IMR-90 (cell line): ENCODE results near the gene PRKCG. TPM values are rescaled to one million over a fixed set of nuclear protein-coding genes. Genes with fewer than 3 reads are reported as not detected.

ENCODE experiments used
- ATAC-seq: fragments of 200-7000 bp; cut with Tn5 transposase; 2 replicates; pipeline ENCODE4 v1.9.1; 2020; ENCODE audit warnings: low read depth, mild to moderate bottlenecking, moderate library complexity
- BruUV-seq: library from RNA; stranded (reverse); fragments of 400-500 nt; replicated peaks from 2 replicates; lab custom pipeline; 2021; lab: Mats Ljungman, UMichigan
- CTCF ChIA-PET: fragments of 300-600 bp; formaldehyde crosslinking; extraction: SDS; loops from one replicate; lab custom pipeline; 2021; ENCODE audit warnings: antibody characterized with exemption; lab: Yijun Ruan, JAX
- POLR2A ChIA-PET: fragments of 300-600 bp; sonication (Branson Sonifier 250); formaldehyde crosslinking; loops from one replicate; lab custom pipeline; 2022; ENCODE audit warnings: antibody characterized with exemption; ENCODE audit not compliant: unreplicated experiment; lab: Charles Lee
- DNase-seq: peaks from one replicate; pipeline ENCODE4 v3.0.0; 2013
- H2AFZ ChIP-seq: replicated peaks from 2 replicates; pipeline ENCODE3; 2013; ENCODE audit warnings: low read length, mild to moderate bottlenecking; ENCODE audit not compliant: poor library complexity
- H2AK5ac ChIP-seq: 2 replicates; pipeline ENCODE4 v1.6.1; 2013; ENCODE audit warnings: low read depth, low read length, inconsistent platforms
- H2AK9ac ChIP-seq: replicated peaks from 2 replicates; pipeline ENCODE3; 2013; ENCODE audit warnings: mild to moderate bottlenecking, low read depth, low read length, moderate library complexity; ENCODE audit not compliant: poor library complexity
- H2BK120ac ChIP-seq: 2 replicates; pipeline ENCODE4 v1.6.1; 2013; ENCODE audit warnings: low read depth, low read length, inconsistent platforms
- H2BK15ac ChIP-seq: 3 replicates; pipeline ENCODE4 v1.6.1; 2013; ENCODE audit warnings: low read depth, low read length, inconsistent platforms
- H2BK20ac ChIP-seq: 2 replicates; pipeline ENCODE4 v1.6.1; 2013; ENCODE audit warnings: low read depth, mild to moderate bottlenecking, inconsistent platforms, low read length, moderate library complexity
- H2BK5ac ChIP-seq: 2 replicates; pipeline ENCODE4 v1.6.1; 2013; ENCODE audit warnings: mild to moderate bottlenecking, low read depth, low read length, inconsistent platforms; ENCODE audit not compliant: poor library complexity, severe bottlenecking
- H3K14ac ChIP-seq: replicated peaks from 2 replicates; pipeline ENCODE4 v1.6.1; 2013; ENCODE audit warnings: low read depth, low read length, inconsistent platforms
- H3K18ac ChIP-seq: 2 replicates; pipeline ENCODE4 v1.6.1; 2013; ENCODE audit warnings: low read depth, low read length, control low read depth
- H3K23ac ChIP-seq: 2 replicates; pipeline ENCODE4 v1.6.1; 2013; ENCODE audit warnings: low read depth, low read length, inconsistent platforms
- H3K27ac ChIP-seq: 2 replicates; pipeline ENCODE4 v1.5.1; 2013; ENCODE audit warnings: mild to moderate bottlenecking, control low read depth, low read length; ENCODE audit not compliant: insufficient read depth
- H3K27me3 ChIP-seq: 2 replicates; pipeline ENCODE4 v1.6.1; 2013; ENCODE audit warnings: low read length; ENCODE audit not compliant: control insufficient read depth, insufficient read depth
- H3K36me3 ChIP-seq: 2 replicates; pipeline ENCODE4 v1.6.1; 2013; ENCODE audit warnings: low read length, mixed read lengths; ENCODE audit not compliant: control insufficient read depth, insufficient read depth
- H3K4ac ChIP-seq: 2 replicates; pipeline ENCODE4 v1.6.1; 2013; ENCODE audit warnings: low read depth, low read length, inconsistent platforms
- H3K4me1 ChIP-seq: 2 replicates; pipeline ENCODE4 v1.6.1; 2013; ENCODE audit warnings: low read length, mixed read lengths; ENCODE audit not compliant: control insufficient read depth, insufficient read depth
- H3K4me2 ChIP-seq: 2 replicates; pipeline ENCODE4 v1.6.1; 2013; ENCODE audit warnings: low read depth, mild to moderate bottlenecking, control low read depth, low read length, moderate library complexity
- H3K4me3 ChIP-seq: 2 replicates; pipeline ENCODE4 v1.5.1; 2013; ENCODE audit warnings: low read depth, mild to moderate bottlenecking, control low read depth, low read length, moderate library complexity; ENCODE audit not compliant: insufficient read depth
- H3K56ac ChIP-seq: 2 replicates; pipeline ENCODE4 v1.6.1; 2013; ENCODE audit warnings: low read length, inconsistent platforms; ENCODE audit not compliant: insufficient read depth; ENCODE audit errors: extremely low read depth
- H3K79me1 ChIP-seq, 2 experiments: 2 replicates each; pipeline ENCODE4 v1.6.1; 2013; ENCODE audit warnings: low read length in 2 of 2, inconsistent platforms in 1 of 2, low read depth in 1 of 2
- H3K9ac ChIP-seq: 2 replicates; pipeline ENCODE4 v1.6.1; 2013; ENCODE audit warnings: low read depth, low read length, control low read depth
- H3K9me1 ChIP-seq: 2 replicates; pipeline ENCODE4 v1.6.1; 2013; ENCODE audit warnings: low read length, inconsistent platforms; ENCODE audit not compliant: insufficient read depth
- H3K9me3 ChIP-seq: 2 replicates; pipeline ENCODE4 v1.6.1; 2013; ENCODE audit warnings: low read length; ENCODE audit not compliant: control insufficient read depth, insufficient read depth
- H4K20me1 ChIP-seq: 2 replicates; pipeline ENCODE4 v1.6.1; 2013; ENCODE audit warnings: low read length, inconsistent platforms; ENCODE audit not compliant: insufficient read depth
- H4K5ac ChIP-seq: 2 replicates; pipeline ENCODE4 v1.6.1; 2013; ENCODE audit warnings: mild to moderate bottlenecking, low read depth, low read length, control low read depth
- H4K8ac ChIP-seq, 2 experiments: 2 replicates each; pipeline ENCODE4 v1.6.1; 2013; ENCODE audit warnings: low read depth in 2 of 2, low read length in 2 of 2, control low read depth in 1 of 2, inconsistent platforms in 1 of 2
- H4K91ac ChIP-seq: 2 replicates; pipeline ENCODE4 v1.6.1; 2013; ENCODE audit warnings: low read depth, low read length, inconsistent platforms; ENCODE audit not compliant: insufficient read depth
- BHLHE40 ChIP-seq: fragments of 150-350 bp; IDR thresholded peaks from 2 replicates; pipeline ENCODE4 v1.6.1; 2016; ENCODE audit warnings: mild to moderate bottlenecking, low read depth, low read length
- CEBPB ChIP-seq: IDR thresholded peaks from 2 replicates; pipeline ENCODE4 v1.6.1; 2012; ENCODE audit warnings: low read depth, low read length, improper control_type of control experiment
- CHD1 ChIP-seq: IDR thresholded peaks from 2 replicates; pipeline ENCODE4 v1.6.1; 2012; ENCODE audit warnings: low read depth, low read length, improper control_type of control experiment
- FOS ChIP-seq: fragments of 150-350 bp; IDR thresholded peaks from 2 replicates; pipeline ENCODE4 v1.6.1; 2016; ENCODE audit warnings: low read depth, low read length
- MAFK ChIP-seq: IDR thresholded peaks from 2 replicates; pipeline ENCODE4 v1.6.1; 2012; ENCODE audit warnings: low read depth, low read length, improper control_type of control experiment
- MAZ ChIP-seq: IDR thresholded peaks from 2 replicates; pipeline ENCODE4 v1.6.1; 2012; ENCODE audit warnings: low read depth, mild to moderate bottlenecking, low read length, improper control_type of control experiment, moderate library complexity, borderline replicate concordance
- MXI1 ChIP-seq: IDR thresholded peaks from 2 replicates; pipeline ENCODE4 v1.6.1; 2012; ENCODE audit warnings: low read depth, mild to moderate bottlenecking, low read length, moderate library complexity, borderline replicate concordance
- NFE2L2 ChIP-seq: fragments of 150-350 bp; IDR thresholded peaks from 2 replicates; pipeline ENCODE4 v1.6.1; 2016; ENCODE audit warnings: low read depth, mild to moderate bottlenecking, low read length
- POLR2A ChIP-seq: IDR thresholded peaks from 2 replicates; pipeline ENCODE4 v1.6.1; 2012; ENCODE audit warnings: mild to moderate bottlenecking, low read depth, low read length
- RAD21 ChIP-seq: IDR thresholded peaks from 2 replicates; pipeline ENCODE4 v1.6.1; 2012; ENCODE audit warnings: low read length, improper control_type of control experiment
- RCOR1 ChIP-seq: IDR thresholded peaks from 2 replicates; pipeline ENCODE4 v1.6.1; 2012; ENCODE audit warnings: mild to moderate bottlenecking, low read length, improper control_type of control experiment; ENCODE audit not compliant: insufficient replicate concordance
- RFX5 ChIP-seq: IDR thresholded peaks from 2 replicates; pipeline ENCODE4 v1.8.0; 2012; ENCODE audit warnings: low read depth, mild to moderate bottlenecking, low read length, moderate library complexity
- SMC3 ChIP-seq: fragments of 150-350 bp; IDR thresholded peaks from 2 replicates; pipeline ENCODE4 v1.6.1; 2016; ENCODE audit warnings: low read depth, mild to moderate bottlenecking, antibody characterized with exemption, low read length, moderate library complexity
- WGBS, 2 experiments: methylation state at CpG; one replicate each; pipeline versions ENCODE4 v1.1.5 to v1.1.7; 2013; ENCODE audit warnings: missing lambda C conversion rate in 2 of 2; ENCODE audit not compliant: insufficient read length in 1 of 2; ENCODE audit errors: extremely low coverage in 2 of 2; 5-methylcytosine and 5-hydroxymethylcytosine counted together
- dilution Hi-C: fragments of 300-500 bp; cut with HindIII; formaldehyde crosslinking; loops from one replicate; pipeline ENCODE4 v1.14.3; 2018; ENCODE audit warnings: low sequenced_read_pairs; ENCODE audit not compliant: unreplicated experiment
- in situ Hi-C: fragments of 300-500 bp; cut with MboI; formaldehyde crosslinking; loops from 3 replicates; pipeline ENCODE4 v1.14.3; 2019; ENCODE audit warnings: low sequenced_read_pairs, inconsistent platforms, mixed read lengths
- intact Hi-C: fragments of 100-400 bp; cut with micrococcal nuclease; formaldehyde crosslinking; loops from 2 replicates; pipeline ENCODE4 v1.10.0; 2022
- polyA plus RNA-seq, 3 experiments: library from polyadenylated mRNA; depleted of rRNA; stranded (reverse); fragments of >200 nt; gene quantifications; 2 replicates each; pipeline ENCODE4 v1.2.3, GENCODE V29; 2012; ENCODE audit warnings: low replicate concordance in 1 of 3
- total RNA-seq: library from RNA; depleted of rRNA; stranded (reverse); fragments of >200 nt; gene quantifications from 2 replicates; pipeline ENCODE4 v1.2.3, GENCODE V29; 2012
- TF ChIP-seq, protein P1 (sequence below): conservative IDR thresholded peaks from 2 replicates; pipeline ENCODE4 v1.5.1; 2012; ENCODE audit warnings: mild to moderate bottlenecking, low read depth, low read length, improper control_type of control experiment
- TF ChIP-seq, protein P2 (sequence below): fragments of 150-350 bp; IDR thresholded peaks from 2 replicates; pipeline ENCODE4 v1.6.1; 2016; ENCODE audit warnings: low read depth, mild to moderate bottlenecking, low read length, moderate library complexity, borderline replicate concordance
- TF ChIP-seq, protein P3 (sequence below): fragments of 150-350 bp; IDR thresholded peaks from 2 replicates; pipeline ENCODE4 v1.6.1; 2017; ENCODE audit warnings: mild to moderate bottlenecking, antibody characterized with exemption, low read length, low read depth

The PRKCG gene
- total and polyA plus RNA-seq, 2 of the 4 experiments (the other 2 are of a cell fraction) = not detected

DNA sequence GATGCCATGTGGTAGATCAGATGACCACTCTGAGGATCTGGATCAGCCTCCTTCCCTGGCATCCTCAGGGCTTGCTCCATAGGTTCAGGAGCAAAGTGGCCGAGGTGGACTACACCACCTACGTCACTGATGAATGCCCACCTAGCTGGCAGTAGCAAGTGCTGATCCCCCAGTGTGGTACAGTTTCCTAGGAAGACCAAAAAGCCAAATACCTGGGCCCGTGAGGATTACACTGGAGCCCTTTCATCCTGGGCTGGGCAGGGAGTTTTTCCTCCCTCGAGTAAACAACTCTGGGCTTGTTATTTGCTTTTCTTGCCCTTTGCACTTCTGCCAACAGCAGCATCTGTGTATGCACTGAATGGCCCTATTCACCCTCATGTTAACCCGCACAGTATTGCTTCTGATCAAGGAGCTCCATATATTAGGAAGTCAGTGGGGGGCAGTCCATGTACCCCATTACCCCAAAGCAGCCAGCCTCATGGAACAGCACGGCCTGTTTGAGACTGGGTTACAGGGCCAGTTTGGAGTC, 17.6 kb upstream of the PRKCG start:
- intact Hi-C loops = loop anchor here (10.0 kb wide), 1 partner anchor 240 kb away; the partner anchor contains the start of genes NDUFA3 and OSCAR
- CTCF ChIA-PET = no interaction called here
- H3K14ac ChIP-seq = no peak overlapping the region

More for the DNA sequence above, 17.6 kb upstream of the PRKCG start:
- no peaks in the 10 kb centered on the region for H3K9me3 ChIP-seq
- no peak overlapping the region for H2BK15ac ChIP-seq
- DNase-seq (no peak), ATAC-seq (no peak)
- H3K36me3 ChIP-seq = no peaks in the 10 kb centered on the region
- no peaks in the 10 kb centered on the region for H4K20me1 ChIP-seq
- H2BK5ac ChIP-seq = no peak overlapping the region
- H3K18ac ChIP-seq = no peak overlapping the region
- no peak overlapping the region for H3K23ac ChIP-seq
- H2BK20ac ChIP-seq = no peak overlapping the region
- BruUV-seq = no TSS peak
- no peak overlapping the region for H3K4ac ChIP-seq
- H3K56ac ChIP-seq = no peak overlapping the region
- H3K27ac ChIP-seq = no peak overlapping the region
- no peak overlapping the region for H3K4me2 ChIP-seq
- TF ChIP-seq RCOR1 (no peak), FOS (no peak), CHD1 (no peak), CEBPB (no peak), RFX5 (no peak), NFE2L2 (no peak), BHLHE40 (no peak), MAZ (no peak), MXI1 (no peak), RAD21 (no peak), SMC3 (no peak), POLR2A (no peak), MAFK (no peak)
- TF ChIP-seq, protein P1, sequence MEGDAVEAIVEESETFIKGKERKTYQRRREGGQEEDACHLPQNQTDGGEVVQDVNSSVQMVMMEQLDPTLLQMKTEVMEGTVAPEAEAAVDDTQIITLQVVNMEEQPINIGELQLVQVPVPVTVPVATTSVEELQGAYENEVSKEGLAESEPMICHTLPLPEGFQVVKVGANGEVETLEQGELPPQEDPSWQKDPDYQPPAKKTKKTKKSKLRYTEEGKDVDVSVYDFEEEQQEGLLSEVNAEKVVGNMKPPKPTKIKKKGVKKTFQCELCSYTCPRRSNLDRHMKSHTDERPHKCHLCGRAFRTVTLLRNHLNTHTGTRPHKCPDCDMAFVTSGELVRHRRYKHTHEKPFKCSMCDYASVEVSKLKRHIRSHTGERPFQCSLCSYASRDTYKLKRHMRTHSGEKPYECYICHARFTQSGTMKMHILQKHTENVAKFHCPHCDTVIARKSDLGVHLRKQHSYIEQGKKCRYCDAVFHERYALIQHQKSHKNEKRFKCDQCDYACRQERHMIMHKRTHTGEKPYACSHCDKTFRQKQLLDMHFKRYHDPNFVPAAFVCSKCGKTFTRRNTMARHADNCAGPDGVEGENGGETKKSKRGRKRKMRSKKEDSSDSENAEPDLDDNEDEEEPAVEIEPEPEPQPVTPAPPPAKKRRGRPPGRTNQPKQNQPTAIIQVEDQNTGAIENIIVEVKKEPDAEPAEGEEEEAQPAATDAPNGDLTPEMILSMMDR = no peak
- TF ChIP-seq, protein P2, sequence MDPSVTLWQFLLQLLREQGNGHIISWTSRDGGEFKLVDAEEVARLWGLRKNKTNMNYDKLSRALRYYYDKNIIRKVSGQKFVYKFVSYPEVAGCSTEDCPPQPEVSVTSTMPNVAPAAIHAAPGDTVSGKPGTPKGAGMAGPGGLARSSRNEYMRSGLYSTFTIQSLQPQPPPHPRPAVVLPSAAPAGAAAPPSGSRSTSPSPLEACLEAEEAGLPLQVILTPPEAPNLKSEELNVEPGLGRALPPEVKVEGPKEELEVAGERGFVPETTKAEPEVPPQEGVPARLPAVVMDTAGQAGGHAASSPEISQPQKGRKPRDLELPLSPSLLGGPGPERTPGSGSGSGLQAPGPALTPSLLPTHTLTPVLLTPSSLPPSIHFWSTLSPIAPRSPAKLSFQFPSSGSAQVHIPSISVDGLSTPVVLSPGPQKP = no peak
- TF ChIP-seq, protein P3, sequence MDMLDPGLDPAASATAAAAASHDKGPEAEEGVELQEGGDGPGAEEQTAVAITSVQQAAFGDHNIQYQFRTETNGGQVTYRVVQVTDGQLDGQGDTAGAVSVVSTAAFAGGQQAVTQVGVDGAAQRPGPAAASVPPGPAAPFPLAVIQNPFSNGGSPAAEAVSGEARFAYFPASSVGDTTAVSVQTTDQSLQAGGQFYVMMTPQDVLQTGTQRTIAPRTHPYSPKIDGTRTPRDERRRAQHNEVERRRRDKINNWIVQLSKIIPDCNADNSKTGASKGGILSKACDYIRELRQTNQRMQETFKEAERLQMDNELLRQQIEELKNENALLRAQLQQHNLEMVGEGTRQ = no peak
- H2AFZ ChIP-seq = no peak overlapping the region
- peaks cover 6% of the 10 kb centered on the region; the same call in 1 of the 2 replicates for H3K9me1 ChIP-seq
- peaks cover 7% of the 10 kb centered on the region for H3K4me1 ChIP-seq
- in situ Hi-C loops (no loop called here), dilution Hi-C loops (no loop called here)
- H3K4me3 ChIP-seq = no peak overlapping the region
- H2AK5ac ChIP-seq = no peak overlapping the region
- H4K8ac ChIP-seq = no peak overlapping the region
- no peak overlapping the region for H2BK120ac ChIP-seq
- no peaks in the 10 kb centered on the region for H3K27me3 ChIP-seq
- peaks cover 0 to 19% of the 10 kb centered on the region in 2 experiments; a peak in 1 of 4 replicates for H3K79me1 ChIP-seq
- H2AK9ac ChIP-seq = no peak overlapping the region
- no peak overlapping the region for H3K9ac ChIP-seq
- 100% methylated on average over 1 of the region's 6 CpGs; no CpG with 5 or more reads in 1 of the 2 experiments for WGBS, 2 experiments
- H4K91ac ChIP-seq = no peak overlapping the region
- H4K5ac ChIP-seq = no peak overlapping the region
- POLR2A ChIA-PET = no interaction called here
